CD4-positive, alpha-beta T cell (primary cell): Measurements from ENCODE around the gene APLN. TPM values are rescaled to one million over a fixed set of nuclear protein-coding genes. Genes with fewer than 3 reads are reported as not detected.

ENCODE experiments used
- ATAC-seq: fragments of 200-7000 bp; cut with Tn5 transposase; one replicate; pipeline ENCODE4 v1.10.0; 2022; ENCODE audit warnings: mild to moderate bottlenecking; ENCODE audit not compliant: poor library complexity
- CTCF ChIA-PET: fragments of 350-600 bp; sonication (Branson Sonifier 250); formaldehyde crosslinking; loops from one replicate; lab custom pipeline; 2021; ENCODE audit warnings: antibody characterized with exemption, inconsistent platforms; lab: Charles Lee
- POLR2A ChIA-PET: fragments of 350-600 bp; sonication (Branson Sonifier 250); formaldehyde crosslinking; loops from one replicate; lab custom pipeline; 2021; ENCODE audit warnings: antibody characterized with exemption, inconsistent platforms; lab: Charles Lee
- DNase-seq, 14 experiments: peaks; one replicate each; pipeline ENCODE4 v3.0.0-alpha.2; 2013 to 2020; ENCODE audit warnings: mixed read lengths in 2 of 14
- H3K27ac ChIP-seq, 2 donors: one replicate each; pipeline versions ENCODE4 v1.5.1 to v1.7.0; 2013; ENCODE audit warnings: low read length in 2 of 2, low read depth in 1 of 2, mild to moderate bottlenecking in 1 of 2
- H3K27me3 ChIP-seq, 2 experiments: 1 replicate in 1 of 2; 2 replicates in 1 of 2; pipeline versions ENCODE4 v1.6.1 to v1.7.0; 2013; ENCODE audit warnings: low read length in 2 of 2, control low read depth in 1 of 2, mild to moderate bottlenecking in 1 of 2, moderate library complexity in 1 of 2; ENCODE audit not compliant: insufficient read depth in 2 of 2, control insufficient read depth in 1 of 2
- H3K36me3 ChIP-seq: one replicate; pipeline ENCODE4 v1.6.1; 2013; ENCODE audit warnings: low read length, control low read depth; ENCODE audit not compliant: insufficient read depth
- H3K4me1 ChIP-seq: one replicate; pipeline ENCODE4 v1.6.1; 2013; ENCODE audit warnings: low read length, control low read depth; ENCODE audit not compliant: insufficient read depth
- H3K4me3 ChIP-seq: one replicate; pipeline ENCODE4 v1.5.1; 2013; ENCODE audit warnings: mild to moderate bottlenecking, low read length, moderate library complexity
- H3K9me3 ChIP-seq, 2 experiments: 1 replicate in 1 of 2; 2 replicates in 1 of 2; pipeline versions ENCODE4 v1.6.1 to v1.7.0; 2013; ENCODE audit warnings: low read length in 2 of 2, mild to moderate bottlenecking in 2 of 2, control low read depth in 1 of 2, moderate library complexity in 1 of 2; ENCODE audit not compliant: control insufficient read depth in 1 of 2, insufficient read depth in 1 of 2
- H3K27ac Mint-ChIP-seq: one replicate; pipeline ENCODE4 v1.8.0; 2020; ENCODE audit warnings: mixed read lengths
- H3K27me3 Mint-ChIP-seq: one replicate; pipeline ENCODE4 v1.8.0; 2021; ENCODE audit warnings: mixed read lengths
- H3K36me3 Mint-ChIP-seq: one replicate; pipeline ENCODE4 v1.8.0; 2021; ENCODE audit warnings: low read depth, mixed read lengths
- H3K4me1 Mint-ChIP-seq: one replicate; pipeline ENCODE4 v1.8.0; 2021; ENCODE audit warnings: low read depth, mixed read lengths
- H3K4me3 Mint-ChIP-seq: one replicate; pipeline ENCODE4 v1.8.0; 2020; ENCODE audit warnings: mild to moderate bottlenecking, mixed read lengths
- H3K9me3 Mint-ChIP-seq: one replicate; pipeline ENCODE4 v1.8.0; 2020; ENCODE audit warnings: mixed read lengths
- intact Hi-C, 2 experiments: fragments of 100-400 bp; cut with DNase I in 1 of 2; cut with micrococcal nuclease in 1 of 2; formaldehyde crosslinking; loops; one replicate each; pipeline versions ENCODE4 v1.15.1 to v1.9.0; 2023 to 2025; cut with DNase I, micrococcal nuclease
- total RNA-seq, 174 experiments: library from RNA in 2 of 174; stranded (reverse) in 2 of 174; gene quantifications; one replicate each; pipeline ENCODE4 v1.2.3 and lab custom pipeline; 2021 to 2026
- TF ChIP-seq, protein P1 (sequence below): fragments of 200-600 bp; IDR thresholded peaks from one replicate; pipeline ENCODE4 v1.8.0; 2022; ENCODE audit warnings: antibody characterized with exemption, mild to moderate bottlenecking

Gene APLN
- total RNA-seq, 2 experiments from 2014 or later, result not detected

DNA sequence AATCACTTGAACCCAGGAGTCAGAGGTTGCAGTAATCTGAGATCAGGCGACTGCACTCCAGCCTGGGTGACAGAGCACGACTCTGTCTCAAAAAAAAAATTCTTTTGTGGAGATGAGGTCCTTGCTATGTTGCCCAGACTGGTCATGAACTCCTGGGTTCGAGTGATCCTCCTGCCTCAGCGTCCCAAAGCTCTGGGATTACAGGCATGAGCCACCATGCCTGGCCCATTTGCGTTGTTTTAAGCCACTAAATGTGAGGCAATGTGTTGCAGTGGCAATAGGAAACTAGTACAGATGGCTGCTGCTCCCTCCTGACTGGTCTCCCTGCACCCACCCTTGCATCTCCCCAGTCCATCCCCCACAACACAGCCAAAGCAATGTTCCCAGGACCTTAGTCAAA lies 40.0 kb upstream of the APLN start:
- H3K27me3 Mint-ChIP-seq, result no peaks in the 10 kb centered on the region

GRCh38 chrX:129693354-129693753 lies 38.6 kb upstream of the APLN start:
- Histone ChIP-seq H3K27ac (no peak overlapping the region), H3K4me1 (no peaks in the 10 kb centered on the region), H3K4me3 (no peak overlapping the region), H3K36me3 (no peaks in the 10 kb centered on the region), H3K9me3 (no peaks in the 10 kb centered on the region), H3K27me3 (no peaks in the 10 kb centered on the region)
- no peaks in the 10 kb centered on the region for H3K36me3 Mint-ChIP-seq
- DNase-seq (no peak), ATAC-seq (no peak)
- ChIA-PET CTCF (no interaction called here), POLR2A (no interaction called here)
- H3K9me3 Mint-ChIP-seq, result no peaks in the 10 kb centered on the region
- no peak overlapping the region for H3K4me3 Mint-ChIP-seq
- H3K27me3 Mint-ChIP-seq, result no peaks in the 10 kb centered on the region
- TF ChIP-seq, protein P1, sequence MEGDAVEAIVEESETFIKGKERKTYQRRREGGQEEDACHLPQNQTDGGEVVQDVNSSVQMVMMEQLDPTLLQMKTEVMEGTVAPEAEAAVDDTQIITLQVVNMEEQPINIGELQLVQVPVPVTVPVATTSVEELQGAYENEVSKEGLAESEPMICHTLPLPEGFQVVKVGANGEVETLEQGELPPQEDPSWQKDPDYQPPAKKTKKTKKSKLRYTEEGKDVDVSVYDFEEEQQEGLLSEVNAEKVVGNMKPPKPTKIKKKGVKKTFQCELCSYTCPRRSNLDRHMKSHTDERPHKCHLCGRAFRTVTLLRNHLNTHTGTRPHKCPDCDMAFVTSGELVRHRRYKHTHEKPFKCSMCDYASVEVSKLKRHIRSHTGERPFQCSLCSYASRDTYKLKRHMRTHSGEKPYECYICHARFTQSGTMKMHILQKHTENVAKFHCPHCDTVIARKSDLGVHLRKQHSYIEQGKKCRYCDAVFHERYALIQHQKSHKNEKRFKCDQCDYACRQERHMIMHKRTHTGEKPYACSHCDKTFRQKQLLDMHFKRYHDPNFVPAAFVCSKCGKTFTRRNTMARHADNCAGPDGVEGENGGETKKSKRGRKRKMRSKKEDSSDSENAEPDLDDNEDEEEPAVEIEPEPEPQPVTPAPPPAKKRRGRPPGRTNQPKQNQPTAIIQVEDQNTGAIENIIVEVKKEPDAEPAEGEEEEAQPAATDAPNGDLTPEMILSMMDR, result no peak
- intact Hi-C loops, result no loop called here
- H3K4me1 Mint-ChIP-seq, result no peaks in the 10 kb centered on the region
- no peak overlapping the region for H3K27ac Mint-ChIP-seq

More for the DNA sequence above, 40.0 kb upstream of the APLN start:
- ATAC-seq (no peak), DNase-seq (no peak)
- H3K27ac ChIP-seq, result no peak overlapping the region
- intact Hi-C loops, result no loop called here
- TF ChIP-seq, protein P1, result no peak
- H3K4me1 Mint-ChIP-seq, result no peaks in the 10 kb centered on the region
- no peak overlapping the region for H3K4me3 ChIP-seq
- CTCF ChIA-PET, result no interaction called here
- H3K9me3 Mint-ChIP-seq, result no peaks in the 10 kb centered on the region
- no peaks in the 10 kb centered on the region for H3K36me3 Mint-ChIP-seq
- POLR2A ChIA-PET, result no interaction called here
- no peak overlapping the region for H3K4me3 Mint-ChIP-seq
- no peaks in the 10 kb centered on the region for H3K36me3 ChIP-seq
- no peak overlapping the region for H3K27ac Mint-ChIP-seq
- no peaks in the 10 kb centered on the region for H3K4me1 ChIP-seq
- H3K9me3 ChIP-seq, result no peaks in the 10 kb centered on the region
- no peaks in the 10 kb centered on the region for H3K27me3 ChIP-seq

GRCh38 chrX:129690435-129690834 lies 35.7 kb upstream of the APLN start:
- Mint-ChIP-seq H3K36me3 (no peaks in the 10 kb centered on the region), H3K27ac (no peak overlapping the region), H3K4me3 (no peak overlapping the region), H3K4me1 (no peaks in the 10 kb centered on the region), H3K9me3 (no peaks in the 10 kb centered on the region), H3K27me3 (no peaks in the 10 kb centered on the region)
- no peaks in the 10 kb centered on the region for H3K9me3 ChIP-seq
- ATAC-seq, result no peak
- H3K36me3 ChIP-seq, result no peaks in the 10 kb centered on the region
- no peak for DNase-seq
- intact Hi-C loops, result no loop called here
- no peaks in the 10 kb centered on the region for H3K4me1 ChIP-seq
- no peaks in the 10 kb centered on the region for H3K27me3 ChIP-seq
- POLR2A ChIA-PET, result no interaction called here
- no peak overlapping the region for H3K4me3 ChIP-seq
- TF ChIP-seq, protein P1, result no peak
- no peak overlapping the region for H3K27ac ChIP-seq
- CTCF ChIA-PET, result no interaction called here
